Mesenchymal stem cell (in vitro differentiated cells and primary cell): ENCODE data around the gene CAMKMT.

Experiments used
- DNase-seq: peaks from one replicate; pipeline ENCODE4 v3.0.0-alpha.2; 2013
- H2AFZ ChIP-seq: one replicate; pipeline ENCODE4 v1.6.1; 2013; ENCODE audit warnings: low read depth, mild to moderate bottlenecking, control low read depth, inconsistent platforms, low read length, moderate library complexity
- H2AK5ac ChIP-seq: 2 replicates; pipeline ENCODE4 v1.6.1; 2013; ENCODE audit warnings: low read length, moderate library complexity, mild to moderate bottlenecking, inconsistent platforms; ENCODE audit not compliant: severe bottlenecking
- H2BK120ac ChIP-seq: one replicate; pipeline ENCODE4 v1.6.1; 2013; ENCODE audit warnings: low read depth, mild to moderate bottlenecking, inconsistent platforms, low read length, moderate library complexity
- H2BK12ac ChIP-seq, 2 experiments: one replicate each; pipeline ENCODE4 v1.6.1; 2013; ENCODE audit warnings: inconsistent platforms in 2 of 2, low read length in 2 of 2, mild to moderate bottlenecking in 2 of 2, moderate library complexity in 2 of 2, control low read depth in 1 of 2
- H2BK15ac ChIP-seq: one replicate; pipeline ENCODE4 v1.6.1; 2013; ENCODE audit warnings: mild to moderate bottlenecking, low read depth, inconsistent platforms; ENCODE audit not compliant: poor library complexity, severe bottlenecking
- H2BK5ac ChIP-seq: 2 replicates; pipeline ENCODE4 v1.6.1; 2013; ENCODE audit warnings: low read depth, mild to moderate bottlenecking, low read length, control low read depth, inconsistent platforms; ENCODE audit not compliant: poor library complexity, severe bottlenecking
- H3K14ac ChIP-seq, 2 experiments: one replicate each; pipeline ENCODE4 v1.6.1; 2013; ENCODE audit warnings: inconsistent platforms in 2 of 2, low read length in 2 of 2, control low read depth in 1 of 2, mild to moderate bottlenecking in 1 of 2, moderate library complexity in 1 of 2
- H3K18ac ChIP-seq, 2 experiments: one replicate each; pipeline ENCODE4 v1.6.1; 2013; ENCODE audit warnings: inconsistent platforms in 2 of 2, low read length in 2 of 2, control low read depth in 1 of 2, low read depth in 1 of 2, mild to moderate bottlenecking in 1 of 2
- H3K23ac ChIP-seq, 2 experiments: one replicate each; pipeline ENCODE4 v1.6.1; 2013; ENCODE audit warnings: inconsistent platforms in 2 of 2, low read length in 2 of 2, mild to moderate bottlenecking in 2 of 2, moderate library complexity in 2 of 2, control low read depth in 1 of 2
- H3K27ac ChIP-seq: 2 replicates; pipeline ENCODE4 v1.5.1; 2013; ENCODE audit warnings: mild to moderate bottlenecking, moderate library complexity, low read length, control low read depth, inconsistent platforms; ENCODE audit not compliant: poor library complexity, severe bottlenecking
- H3K27me3 ChIP-seq, 2 experiments: 2 replicates each; pipeline versions ENCODE4 v1.6.1 to v1.7.0; 2013; ENCODE audit warnings: low read length in 2 of 2, mild to moderate bottlenecking in 2 of 2, moderate library complexity in 2 of 2, control low read depth in 1 of 2, inconsistent platforms in 1 of 2; ENCODE audit not compliant: control insufficient read depth in 1 of 2, insufficient read depth in 1 of 2
- H3K36me3 ChIP-seq, 2 experiments: 2 replicates each; pipeline versions ENCODE4 v1.6.1 to v1.7.0; 2013; ENCODE audit warnings: low read length in 2 of 2, control low read depth in 1 of 2, inconsistent platforms in 1 of 2, low read depth in 1 of 2, mild to moderate bottlenecking in 1 of 2; ENCODE audit not compliant: insufficient read depth in 2 of 2, control insufficient read depth in 1 of 2
- H3K4ac ChIP-seq, 2 experiments: one replicate each; pipeline ENCODE4 v1.6.1; 2013; ENCODE audit warnings: inconsistent platforms in 2 of 2, low read length in 2 of 2, mild to moderate bottlenecking in 2 of 2, moderate library complexity in 2 of 2, control low read depth in 1 of 2, low read depth in 1 of 2
- H3K4me1 ChIP-seq: 2 replicates; pipeline ENCODE4 v1.6.1; 2013; ENCODE audit warnings: low read depth, low read length, control low read depth; ENCODE audit not compliant: control insufficient read depth, insufficient read depth
- H3K4me2 ChIP-seq: 2 replicates; pipeline ENCODE4 v1.6.1; 2013; ENCODE audit warnings: low read length, mild to moderate bottlenecking, inconsistent platforms; ENCODE audit not compliant: poor library complexity, severe bottlenecking
- H3K4me3 ChIP-seq, 2 experiments: 2 replicates each; pipeline versions ENCODE4 v1.5.1 to v1.7.0; 2013; ENCODE audit warnings: low read length in 2 of 2, mild to moderate bottlenecking in 2 of 2, control low read depth in 1 of 2, low read depth in 1 of 2; ENCODE audit not compliant: insufficient read depth in 1 of 2
- H3K79me1 ChIP-seq: replicated peaks from 2 replicates; pipeline ENCODE4 v1.6.1; 2013; ENCODE audit warnings: mild to moderate bottlenecking, control low read depth, low read length, inconsistent platforms; ENCODE audit not compliant: poor library complexity, severe bottlenecking
- H3K9ac ChIP-seq: 2 replicates; pipeline ENCODE4 v1.7.0; 2013; ENCODE audit warnings: mild to moderate bottlenecking, low read length, moderate library complexity
- H3K9me3 ChIP-seq: 2 replicates; pipeline ENCODE4 v1.7.0; 2013; ENCODE audit warnings: mild to moderate bottlenecking, low read length; ENCODE audit not compliant: control insufficient read depth
- H4K8ac ChIP-seq: one replicate; pipeline ENCODE4 v1.6.1; 2013; ENCODE audit warnings: inconsistent platforms, mild to moderate bottlenecking, low read length, moderate library complexity
- H4K91ac ChIP-seq: one replicate; pipeline ENCODE4 v1.6.1; 2013; ENCODE audit warnings: mild to moderate bottlenecking, low read length, inconsistent platforms
- WGBS: methylation state at CpG from one replicate; pipeline ENCODE4 v1.1.7; 2013; ENCODE audit warnings: mixed read lengths; 5-methylcytosine and 5-hydroxymethylcytosine counted together

CAMKMT gene

GRCh38 chr2:44602446-44602845 is 240.7 kb downstream of the CAMKMT start:
- H3K36me3 ChIP-seq, result no peaks in the 10 kb centered on the region
- 88% methylated on average over 5 of the region's 6 CpGs for WGBS
- no peak overlapping the region for H3K27ac ChIP-seq
- DNase-seq, result no peak
- no peak overlapping the region for H2BK12ac ChIP-seq
- H2BK5ac ChIP-seq, result no peak overlapping the region
- H3K9ac ChIP-seq, result no peak overlapping the region
- no peak overlapping the region for H3K14ac ChIP-seq
- H4K8ac ChIP-seq, result no peak overlapping the region
- no peak overlapping the region for H2BK15ac ChIP-seq
- H2AFZ ChIP-seq, result no peak overlapping the region
- no peaks in the 10 kb centered on the region for H3K4me1 ChIP-seq
- H4K91ac ChIP-seq, result no peak overlapping the region
- no peak overlapping the region for H2BK120ac ChIP-seq
- no peak overlapping the region for H3K4me3 ChIP-seq
- no peak overlapping the region for H3K23ac ChIP-seq
- no peaks in the 10 kb centered on the region for H3K79me1 ChIP-seq
- H3K4ac ChIP-seq, result no peak overlapping the region
- no peak overlapping the region for H3K18ac ChIP-seq
- H3K9me3 ChIP-seq, result no peaks in the 10 kb centered on the region
- H3K4me2 ChIP-seq, result no peak overlapping the region
- no peaks in the 10 kb centered on the region for H3K27me3 ChIP-seq
- H2AK5ac ChIP-seq, result no peak overlapping the region

- Histone ChIP-seq H3K18ac (no peak overlapping the region), H2AK5ac (no peak overlapping the region), H2AFZ (no peak overlapping the region), H4K8ac (no peak overlapping the region), H3K9me3 (no peaks in the 10 kb centered on the region), H2BK12ac (no peak overlapping the region), H3K27ac (no peak overlapping the region), H3K4me1 (no peaks in the 10 kb centered on the region), H2BK120ac (no peak overlapping the region), H3K79me1 (no peaks in the 10 kb centered on the region), H3K36me3 (no peaks in the 10 kb centered on the region), H4K91ac (no peak overlapping the region), H3K27me3 (no peaks in the 10 kb centered on the region), H2BK5ac (no peak overlapping the region), H3K4me3 (no peak overlapping the region), H3K23ac (no peak overlapping the region), H3K9ac (no peak overlapping the region), H2BK15ac (no peak overlapping the region), H3K4me2 (no peak overlapping the region), H3K14ac (no peak overlapping the region), H3K4ac (no peak overlapping the region)
- no peak for DNase-seq
- 100% methylated on average over 1 of the region's 1 CpG for WGBS
These were observed 243.8 kb downstream of the CAMKMT start for GRCh38 chr2:44605511-44605910.

GRCh38 chr2:44612276-44612675 is 250.5 kb downstream of the CAMKMT start:
- no peak for DNase-seq
- H4K91ac ChIP-seq, result no peak overlapping the region
- no peak overlapping the region for H3K9ac ChIP-seq
- no peak overlapping the region for H4K8ac ChIP-seq
- no peak overlapping the region for H2AK5ac ChIP-seq
- H3K9me3 ChIP-seq, result no peaks in the 10 kb centered on the region
- H3K14ac ChIP-seq, result no peak overlapping the region
- no peak overlapping the region for H3K27ac ChIP-seq
- no peak overlapping the region for H3K4me2 ChIP-seq
- no peak overlapping the region for H3K4ac ChIP-seq
- no peak overlapping the region for H3K4me3 ChIP-seq
- no peak overlapping the region for H2BK15ac ChIP-seq
- H2AFZ ChIP-seq, result no peak overlapping the region
- H2BK120ac ChIP-seq, result no peak overlapping the region
- H3K79me1 ChIP-seq, result no peaks in the 10 kb centered on the region
- no peak overlapping the region for H3K23ac ChIP-seq
- no peak overlapping the region for H3K18ac ChIP-seq
- no CpG with 5 or more reads among the region's 1 CpG for WGBS
- H2BK5ac ChIP-seq, result no peak overlapping the region
- H3K4me1 ChIP-seq, result no peaks in the 10 kb centered on the region
- no peaks in the 10 kb centered on the region for H3K27me3 ChIP-seq
- H2BK12ac ChIP-seq, result no peak overlapping the region
- no peaks in the 10 kb centered on the region for H3K36me3 ChIP-seq

GRCh38 chr2:44614940-44615339 is 253.2 kb downstream of the CAMKMT start:
- H2BK5ac ChIP-seq, result no peak overlapping the region
- no peak overlapping the region for H3K4me3 ChIP-seq
- no peak overlapping the region for H3K9ac ChIP-seq
- H3K36me3 ChIP-seq, result no peaks in the 10 kb centered on the region
- H2BK12ac ChIP-seq, result no peak overlapping the region
- H2AFZ ChIP-seq, result no peak overlapping the region
- H3K23ac ChIP-seq, result no peak overlapping the region
- WGBS, result 100% methylated on average over 1 of the region's 2 CpGs
- H4K91ac ChIP-seq, result no peak overlapping the region
- no peak overlapping the region for H3K14ac ChIP-seq
- DNase-seq, result no peak
- peaks cover 2% of the 10 kb centered on the region for H3K79me1 ChIP-seq
- no peak overlapping the region for H3K18ac ChIP-seq
- H2AK5ac ChIP-seq, result no peak overlapping the region
- no peak overlapping the region for H2BK120ac ChIP-seq
- H3K4ac ChIP-seq, result no peak overlapping the region
- H3K4me1 ChIP-seq, result no peaks in the 10 kb centered on the region
- no peak overlapping the region for H2BK15ac ChIP-seq
- H3K27me3 ChIP-seq, result no peaks in the 10 kb centered on the region
- H3K27ac ChIP-seq, result no peak overlapping the region
- no peak overlapping the region for H4K8ac ChIP-seq
- no peaks in the 10 kb centered on the region for H3K9me3 ChIP-seq
- H3K4me2 ChIP-seq, result no peak overlapping the region
